ENCODE measurements around the gene HDLBP.

DNA sequence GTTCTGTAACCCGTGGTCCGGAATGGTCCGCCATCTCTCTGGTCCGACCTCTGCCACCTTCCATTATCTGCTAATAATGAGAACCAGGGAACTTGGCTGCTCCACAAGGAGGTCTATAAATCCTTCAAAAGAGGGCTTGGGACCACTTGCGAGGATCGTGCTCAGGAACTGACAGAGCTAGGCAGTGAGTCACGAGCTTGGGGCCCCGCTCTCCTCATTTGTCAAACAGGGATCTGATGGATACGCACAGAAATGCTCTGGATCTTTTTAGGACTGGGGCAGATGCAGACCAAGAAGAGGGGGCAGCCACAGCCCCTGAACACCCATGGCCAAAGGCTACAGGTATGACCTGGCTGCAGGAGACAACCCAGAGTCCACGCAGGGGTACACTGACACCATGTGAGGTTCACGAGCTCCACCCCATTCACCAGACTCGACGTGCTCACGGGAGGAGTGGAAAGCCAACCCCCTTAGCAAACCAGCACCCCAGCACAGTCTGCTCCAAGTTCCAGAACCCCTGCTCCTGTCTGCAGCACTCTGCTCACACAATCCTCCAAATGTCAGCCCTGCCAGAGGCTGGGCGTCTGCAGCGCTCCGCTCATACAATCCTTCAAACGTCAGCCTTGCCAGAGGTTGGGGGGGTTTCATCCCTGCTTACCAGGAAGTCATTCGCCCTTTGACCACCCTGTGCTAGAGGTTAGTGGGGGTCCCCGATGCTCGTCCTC, 81.2 kb downstream of the HDLBP start:
- TF ChIP-seq, protein P1, sequence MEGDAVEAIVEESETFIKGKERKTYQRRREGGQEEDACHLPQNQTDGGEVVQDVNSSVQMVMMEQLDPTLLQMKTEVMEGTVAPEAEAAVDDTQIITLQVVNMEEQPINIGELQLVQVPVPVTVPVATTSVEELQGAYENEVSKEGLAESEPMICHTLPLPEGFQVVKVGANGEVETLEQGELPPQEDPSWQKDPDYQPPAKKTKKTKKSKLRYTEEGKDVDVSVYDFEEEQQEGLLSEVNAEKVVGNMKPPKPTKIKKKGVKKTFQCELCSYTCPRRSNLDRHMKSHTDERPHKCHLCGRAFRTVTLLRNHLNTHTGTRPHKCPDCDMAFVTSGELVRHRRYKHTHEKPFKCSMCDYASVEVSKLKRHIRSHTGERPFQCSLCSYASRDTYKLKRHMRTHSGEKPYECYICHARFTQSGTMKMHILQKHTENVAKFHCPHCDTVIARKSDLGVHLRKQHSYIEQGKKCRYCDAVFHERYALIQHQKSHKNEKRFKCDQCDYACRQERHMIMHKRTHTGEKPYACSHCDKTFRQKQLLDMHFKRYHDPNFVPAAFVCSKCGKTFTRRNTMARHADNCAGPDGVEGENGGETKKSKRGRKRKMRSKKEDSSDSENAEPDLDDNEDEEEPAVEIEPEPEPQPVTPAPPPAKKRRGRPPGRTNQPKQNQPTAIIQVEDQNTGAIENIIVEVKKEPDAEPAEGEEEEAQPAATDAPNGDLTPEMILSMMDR (IDR thresholded peaks at IDR 0.05 in 4 of 5, conservative IDR thresholded peaks at IDR 0.05 in 1 of 5), result no peak
- TF ChIP-seq POLR2A (IDR thresholded peaks at IDR 0.05), result no peak

All from gastrocnemius medialis (tissue), 4 donors.